ENCODE measurements around the gene SBK3. TPM values are rescaled to one million over a fixed set of nuclear protein-coding genes. Genes with fewer than 3 reads are reported as not detected.

Gene SBK3
- total and polyA plus RNA-seq, 2 of the 8 experiments (the other 6 are each of a cell fraction or from before 2014, with no cell fraction given) = 0.76 to 1.5 TPM

- Histone ChIP-seq H3K27ac (ENCODE audit: low read depth, low read length) (no peak overlapping the region), H3K4me3 (ENCODE audit: extremely low read depth in 1 of 4, insufficient read depth in 2 of 4, low read depth in 3 of 4, low read length in 4 of 4) (no peak overlapping the region; a peak in 1 of 8 replicates), H3K9ac (replicated peaks in 1 of 4; ENCODE audit: extremely low read depth in 1 of 4, low read depth in 3 of 4, low read length in 3 of 4) (no peak overlapping the region), H4K91ac (replicated peaks; ENCODE audit: insufficient read length, low read length) (no peak overlapping the region), H2BK5ac (ENCODE audit: low read depth, low read length) (no peak overlapping the region), H2BK12ac (ENCODE audit: low read depth, low read length) (no peak overlapping the region), H3K79me2 (ENCODE audit: control insufficient read depth in 1 of 2, insufficient read depth in 2 of 2, low read length in 2 of 2) (no peaks in the 10 kb centered on the region), H2BK15ac (ENCODE audit: low read length) (no peak overlapping the region), H2BK120ac (replicated peaks; ENCODE audit: low read depth, low read length) (no peak overlapping the region), H3K23ac (ENCODE audit: insufficient read length) (no peak overlapping the region), H3K23me2 (ENCODE audit: low read depth, low read length) (peaks cover 2% of the 10 kb centered on the region; the same call in 1 of the 2 replicates), H3K4me1 (replicated peaks in 1 of 4; ENCODE audit: control insufficient read depth in 3 of 4, insufficient read depth in 4 of 4, low read length in 3 of 4) (peaks cover 0 to 17% (median 5%) of the 10 kb centered on the region in 4 experiments; a peak in 4 of 7 replicates), H4K20me1 (replicated peaks in 1 of 2; ENCODE audit: control insufficient read depth in 1 of 2, insufficient read depth in 2 of 2, low read length in 2 of 2) (peaks cover 0 to 1% of the 10 kb centered on the region in 2 experiments), H3K18ac (ENCODE audit: extremely low read depth, low read length) (no peak overlapping the region), H3K36me3 (ENCODE audit: control insufficient read depth in 2 of 4, insufficient read depth in 4 of 4, low read length in 3 of 4) (no peaks in the 10 kb centered on the region; a peak in 1 of 8 replicates), H3K4ac (replicated peaks; ENCODE audit: insufficient read length, low read depth, low read length) (no peak overlapping the region), H2AFZ (ENCODE audit: low read length) (no peak overlapping the region), H4K5ac (ENCODE audit: insufficient read length, low read depth, low read length) (no peak overlapping the region), H4K8ac (ENCODE audit: extremely low read depth, insufficient read depth, low read length) (no peak overlapping the region), H3K9me3 (ENCODE audit: insufficient read depth in 2 of 2, low read depth in 1 of 2, low read length in 1 of 2) (no peaks in the 10 kb centered on the region), H2BK20ac (ENCODE audit: low read length) (no peak overlapping the region), H3K27me3 (replicated peaks in 1 of 4; ENCODE audit: control insufficient read depth in 3 of 4, extremely low read depth in 1 of 4, insufficient read depth in 3 of 4, low read length in 3 of 4) (no peaks in the 10 kb centered on the region; a peak in 2 of 7 replicates), H3K14ac (ENCODE audit: insufficient read length) (no peak overlapping the region), H3K4me2 (ENCODE audit: insufficient read depth in 1 of 2, low read depth in 2 of 2, low read length in 2 of 2) (peak overlapping the region; percentile 39 to 76; a peak in 3 of 4 replicates), H2AK5ac (ENCODE audit: low read depth, low read length) (no peak overlapping the region), H3K79me1 (ENCODE audit: low read depth, low read length) (no peaks in the 10 kb centered on the region), H3K56ac (replicated peaks; ENCODE audit: insufficient read length, low read depth, low read length) (no peak overlapping the region)
- CTCF ChIA-PET (ENCODE audit: partially characterized antibody) = interaction anchor here (0.9 to 1.2 kb wide), 3 partner anchors 13 to 24 kb away, joined by 3 to 6 read pairs (median 3); no protein-coding TSS in a partner anchor
- FAIRE-seq = no peak
- WGBS, 2 experiments (ENCODE audit: extremely low coverage in 1 of 2, insufficient coverage in 1 of 2, insufficient read length in 1 of 2, insufficient replicate concordance in 2 of 2, low coverage in 1 of 2, low lambda C conversion rate in 2 of 2, missing lambda C conversion rate in 1 of 2) = 96% methylated on average over 6 of the region's 11 CpGs; no CpG with 5 or more reads in 1 of the 2 experiments
- no peak for DNase-seq (ENCODE audit: low read depth in 1 of 2, low spot score in 2 of 2)
- POLR2A ChIA-PET (ENCODE audit: partially characterized antibody) = interaction anchor here (1.5 to 1.7 kb wide), 3 partner anchors 11 to 65 kb away, joined by 3 to 6 read pairs (median 4); no protein-coding TSS in a partner anchor
- TF ChIP-seq RNF2 (IDR thresholded peaks at IDR 0.05; ENCODE audit: borderline replicate concordance, low read depth, low read length, missing control alignments, poor library complexity, severe bottlenecking) (no peak), CREB1 (IDR thresholded peaks at IDR 0.05) (no peak), BRCA1 (IDR thresholded peaks at IDR 0.05; ENCODE audit: low read depth, low read length) (no peak), SP1 (IDR thresholded peaks at IDR 0.05; ENCODE audit: low read depth, low read length) (no peak), BCL11A (IDR thresholded peaks at IDR 0.05; ENCODE audit: low read depth in 2 of 2, low read length in 2 of 2) (no peak), TAF1 (IDR thresholded peaks at IDR 0.05; ENCODE audit: low read depth, low read length) (no peak), RXRA (IDR thresholded peaks at IDR 0.05; ENCODE audit: insufficient read depth, low read depth, low read length) (no peak), ATF2 (IDR thresholded peaks at IDR 0.05; ENCODE audit: low read length) (no peak), CEBPB (IDR thresholded peaks at IDR 0.05; ENCODE audit: low read depth, low read length) (no peak), RAD21 (IDR thresholded peaks at IDR 0.05 in 1 of 2, conservative IDR thresholded peaks at IDR 0.05 in 1 of 2; ENCODE audit: low read depth in 2 of 2, low read length in 2 of 2) (no peak), SIN3A (conservative IDR thresholded peaks at IDR 0.05 in 1 of 2, IDR thresholded peaks at IDR 0.05 in 1 of 2; ENCODE audit: low read depth in 1 of 2, low read length in 2 of 2) (no peak), SRF (IDR thresholded peaks at IDR 0.05; ENCODE audit: low read depth, low read length) (no peak)
These were observed 9.0 kb downstream of the SBK3 start for GRCh38 chr19:55536366-55536765.
